Measurements from ENCODE around the gene PGM1.

Gene PGM1

GRCh38 chr1:63615768-63616420, 22.7 kb downstream of the PGM1 start:
- no peaks in the 10 kb centered on the region for H3K9me2 ChIP-seq (replicated peaks; ENCODE audit: low read depth, low read length)
- TF ChIP-seq CTCF (conservative IDR thresholded peaks at IDR 0.05; ENCODE audit: low read length) (peak; percentile 79), EZH2phosphoT487 (IDR thresholded peaks at IDR 0.05; ENCODE audit: borderline replicate concordance) (no peak)
- H3K4me3 ChIP-seq (ENCODE audit: low read length, poor library complexity, severe bottlenecking) = no peak overlapping the region
- peaks cover 16% of the 10 kb centered on the region; the same call in 1 of the 2 replicates for H3K36me3 ChIP-seq (ENCODE audit: insufficient read depth, low read length)
- H3K27me3 ChIP-seq (ENCODE audit: insufficient read depth, low read length, poor library complexity, severe bottlenecking) = no peaks in the 10 kb centered on the region
- no peak overlapping the region for H3K9ac ChIP-seq (ENCODE audit: low read depth, low read length, poor library complexity, severe bottlenecking)
- H3F3A ChIP-seq (ENCODE audit: low read depth) = no peaks in the 10 kb centered on the region
- peaks cover 6% of the 10 kb centered on the region for H3K4me1 ChIP-seq (ENCODE audit: insufficient read depth, low read length, poor library complexity, severe bottlenecking)
- H3K4me2 ChIP-seq (ENCODE audit: low read depth, low read length, poor library complexity, severe bottlenecking) = no peak overlapping the region
- peaks cover 4% of the 10 kb centered on the region for H4K20me1 ChIP-seq (ENCODE audit: insufficient read depth, low read length, poor library complexity, severe bottlenecking)
- peaks cover 27% of the 10 kb centered on the region; the same call in 1 of the 2 replicates for H3K79me2 ChIP-seq (ENCODE audit: insufficient read depth, low read length)
- H2AFZ ChIP-seq (ENCODE audit: low read length) = no peak overlapping the region
- no peaks in the 10 kb centered on the region for H3K9me3 ChIP-seq (ENCODE audit: insufficient read depth, low read depth, low read length)

- H3K79me2 ChIP-seq (ENCODE audit: insufficient read depth, low read length) = peaks cover 23% of the 10 kb centered on the region; the same call in 1 of the 2 replicates
- no peak overlapping the region for H3K9ac ChIP-seq (ENCODE audit: low read depth, low read length, poor library complexity, severe bottlenecking)
- H3K27me3 ChIP-seq (ENCODE audit: insufficient read depth, low read length, poor library complexity, severe bottlenecking) = no peaks in the 10 kb centered on the region
These were observed 24.2 kb downstream of the PGM1 start for GRCh38 chr1:63617450-63617849.

DNA sequence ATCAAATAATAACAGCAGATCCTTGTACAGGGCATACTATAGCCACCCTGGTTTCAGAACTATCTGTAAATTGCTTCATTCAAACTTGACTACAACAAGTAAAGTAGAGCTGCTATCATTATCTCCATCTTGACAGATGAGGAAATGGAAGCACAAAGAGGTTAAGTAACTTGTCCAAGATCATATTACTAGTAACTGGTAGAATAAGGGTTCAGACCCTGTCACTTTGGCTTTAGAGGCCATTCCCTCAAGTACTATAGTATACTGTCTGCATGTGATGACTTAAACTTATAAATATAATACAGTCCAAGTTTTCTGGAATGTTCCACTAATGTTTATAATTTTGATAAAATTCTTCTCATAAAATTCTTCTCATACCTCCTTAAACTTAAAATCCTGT, 24.8 kb downstream of the PGM1 start:
- H3F3A ChIP-seq (ENCODE audit: low read depth) = no peaks in the 10 kb centered on the region
- no peaks in the 10 kb centered on the region for H3K4me1 ChIP-seq (ENCODE audit: insufficient read depth, low read length, poor library complexity, severe bottlenecking)
- no peak overlapping the region for H3K4me2 ChIP-seq (ENCODE audit: low read depth, low read length, poor library complexity, severe bottlenecking)
- H3K9me2 ChIP-seq (replicated peaks; ENCODE audit: low read depth, low read length) = no peaks in the 10 kb centered on the region
- no peaks in the 10 kb centered on the region for H3K9me3 ChIP-seq (ENCODE audit: insufficient read depth, low read depth, low read length)
- peaks cover 4% of the 10 kb centered on the region for H4K20me1 ChIP-seq (ENCODE audit: insufficient read depth, low read length, poor library complexity, severe bottlenecking)
- no peak for TF ChIP-seq CTCF (conservative IDR thresholded peaks at IDR 0.05; ENCODE audit: low read length)
- no peak for TF ChIP-seq EZH2phosphoT487 (IDR thresholded peaks at IDR 0.05; ENCODE audit: borderline replicate concordance)
- H3K79me2 ChIP-seq (ENCODE audit: insufficient read depth, low read length) = peaks cover 23% of the 10 kb centered on the region; the same call in 1 of the 2 replicates
- H3K27me3 ChIP-seq (ENCODE audit: insufficient read depth, low read length, poor library complexity, severe bottlenecking) = no peaks in the 10 kb centered on the region
- no peak overlapping the region for H3K4me3 ChIP-seq (ENCODE audit: low read length, poor library complexity, severe bottlenecking)
- H3K9ac ChIP-seq (ENCODE audit: low read depth, low read length, poor library complexity, severe bottlenecking) = no peak overlapping the region
- peaks cover 16% of the 10 kb centered on the region; the same call in 1 of the 2 replicates for H3K36me3 ChIP-seq (ENCODE audit: insufficient read depth, low read length)
- H2AFZ ChIP-seq (ENCODE audit: low read length) = no peak overlapping the region

More at GRCh38 chr1:63617450-63617849, 24.2 kb downstream of the PGM1 start:
- Histone ChIP-seq H3K4me1 (ENCODE audit: insufficient read depth, low read length, poor library complexity, severe bottlenecking) (peaks cover 5% of the 10 kb centered on the region), H3K4me2 (ENCODE audit: low read depth, low read length, poor library complexity, severe bottlenecking) (no peak overlapping the region), H3F3A (ENCODE audit: low read depth) (no peaks in the 10 kb centered on the region), H2AFZ (ENCODE audit: low read length) (no peak overlapping the region), H3K36me3 (ENCODE audit: insufficient read depth, low read length) (peaks cover 16% of the 10 kb centered on the region; the same call in 1 of the 2 replicates), H3K9me3 (ENCODE audit: insufficient read depth, low read depth, low read length) (no peaks in the 10 kb centered on the region), H3K4me3 (ENCODE audit: low read length, poor library complexity, severe bottlenecking) (no peak overlapping the region), H3K9me2 (replicated peaks; ENCODE audit: low read depth, low read length) (no peaks in the 10 kb centered on the region), H4K20me1 (ENCODE audit: insufficient read depth, low read length, poor library complexity, severe bottlenecking) (peaks cover 4% of the 10 kb centered on the region)
- no peak for TF ChIP-seq EZH2phosphoT487 (IDR thresholded peaks at IDR 0.05; ENCODE audit: borderline replicate concordance)
- no peak for TF ChIP-seq CTCF (conservative IDR thresholded peaks at IDR 0.05; ENCODE audit: low read length)
